ENCODE measurements around the gene FOXA1.

The FOXA1 gene

DNA sequence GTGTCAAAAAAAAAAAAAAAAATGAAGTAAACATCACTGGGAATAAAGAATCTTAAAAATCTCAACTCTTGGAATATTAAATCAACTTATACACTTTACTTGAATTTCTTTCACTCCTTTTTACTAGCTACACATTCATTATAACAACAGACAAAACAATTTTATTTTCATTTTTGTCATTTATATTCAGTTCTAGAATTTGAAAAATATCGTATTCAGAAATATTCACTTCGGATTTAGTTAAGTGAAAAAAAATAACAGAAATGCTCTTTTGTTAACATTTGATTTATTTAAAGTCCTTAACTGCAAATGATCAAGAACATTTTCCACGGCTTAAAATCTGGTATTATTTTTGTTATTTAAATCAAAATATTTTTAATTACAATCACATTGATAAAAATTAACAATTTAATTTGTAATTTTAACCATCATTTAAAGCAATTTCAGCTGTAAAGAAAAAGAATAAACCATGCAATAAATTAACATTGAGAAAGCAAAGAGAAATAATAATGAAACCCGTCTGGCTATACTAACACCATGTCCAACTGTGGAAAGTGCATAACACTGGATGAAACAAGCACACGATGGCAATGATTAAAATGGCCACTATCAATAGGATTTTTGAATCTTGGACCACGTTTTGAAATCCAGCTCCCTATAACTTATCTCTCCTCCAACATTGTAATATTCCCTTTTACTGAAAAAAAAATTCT is 5.2 kb downstream of the FOXA1 start:
- DNase-seq (ENCODE audit: low read depth in 2 of 2) = no peak

DNA sequence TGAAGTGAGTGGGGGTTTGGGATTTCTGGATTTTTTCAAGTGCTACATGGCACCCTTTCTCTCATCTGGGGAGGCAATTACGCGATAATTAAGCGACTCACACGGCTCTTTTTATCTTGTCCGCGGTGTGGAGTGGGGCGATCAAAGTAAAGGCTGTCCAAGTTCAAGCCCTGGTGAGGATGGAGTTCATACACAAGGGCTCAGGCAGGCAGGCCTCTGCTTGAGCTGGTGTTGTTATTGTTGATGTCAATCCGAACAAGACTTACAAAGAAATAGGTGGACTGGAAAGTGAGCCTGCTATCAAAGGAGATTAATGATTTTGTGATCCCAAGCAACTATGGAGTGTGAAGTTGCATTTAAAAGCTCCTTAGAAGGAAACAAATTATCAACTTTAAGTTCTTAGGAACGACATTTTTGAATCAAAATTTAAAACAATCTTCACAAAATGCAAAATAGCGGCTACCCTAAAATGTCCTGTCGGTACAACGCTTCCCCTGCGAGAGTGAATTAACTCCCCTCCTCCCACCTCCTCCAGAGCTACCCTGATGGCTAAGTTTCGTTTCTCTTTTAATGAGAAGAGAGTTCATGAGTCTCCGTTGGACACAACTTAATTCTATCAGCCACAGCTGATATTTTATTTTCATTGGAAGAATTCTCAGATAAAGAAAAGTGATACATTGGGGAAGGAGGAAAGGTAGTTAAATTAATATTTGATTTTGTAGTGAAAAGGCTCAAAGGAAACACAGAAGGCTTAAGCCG is 5.9 kb downstream of the FOXA1 start:
- no peak for DNase-seq (ENCODE audit: low read depth in 2 of 2)

DNA sequence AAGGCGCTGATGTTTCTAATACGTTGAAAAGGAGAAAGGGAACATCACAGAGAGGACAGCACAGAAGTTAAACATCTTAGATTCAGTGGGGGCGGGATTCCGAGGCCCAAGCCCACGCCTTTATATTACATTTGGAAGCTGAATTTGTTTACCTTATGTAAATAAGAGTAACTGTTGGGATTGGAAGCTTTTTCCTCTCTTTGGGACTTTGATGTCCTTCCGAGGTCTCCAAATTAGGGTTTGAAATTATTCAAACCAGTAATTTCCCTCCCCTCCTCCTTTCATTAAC is 6.4 kb downstream of the FOXA1 start:
- DNase-seq (ENCODE audit: low read depth in 2 of 2) = no peak

DNA sequence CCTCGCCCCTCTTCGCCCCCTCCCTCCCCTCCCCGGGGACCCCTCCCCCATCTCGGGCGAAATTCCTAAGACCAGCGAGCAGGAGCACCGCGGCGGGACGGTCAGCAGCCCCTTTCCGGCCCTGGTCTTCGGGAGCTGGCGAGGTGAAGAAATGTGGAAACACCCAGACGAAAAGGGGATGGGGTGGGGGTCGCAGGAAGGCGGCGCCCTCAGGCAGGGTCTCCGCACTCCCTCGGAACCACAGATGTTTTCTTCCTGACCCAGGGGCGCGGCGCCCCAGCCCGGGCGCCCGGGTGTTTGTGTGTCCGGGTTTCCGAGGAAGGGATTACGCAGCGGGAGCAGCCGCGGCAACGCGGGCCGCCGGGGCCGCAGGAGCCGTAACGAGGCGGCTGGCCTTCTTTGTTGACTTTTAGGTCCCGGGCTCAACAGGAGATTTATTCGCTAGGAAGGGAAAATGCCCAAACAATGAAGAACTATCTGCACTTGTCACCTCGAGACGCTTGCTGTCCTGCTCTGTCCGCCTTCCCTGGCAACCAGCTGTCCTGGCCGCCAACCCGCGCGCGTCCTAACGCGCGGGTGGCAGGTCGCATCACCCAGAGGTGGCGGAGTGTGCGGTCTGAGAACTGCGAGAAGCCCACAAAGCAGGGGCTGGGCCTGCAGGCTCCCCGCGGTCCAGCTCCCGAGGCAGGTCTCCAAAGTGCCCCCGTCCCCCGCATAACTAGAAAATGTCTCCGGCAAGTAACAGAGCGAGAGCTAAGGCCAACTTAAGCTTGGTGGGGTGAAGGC is 7.0 kb downstream of the FOXA1 start:
- no peak for DNase-seq (ENCODE audit: low read depth in 2 of 2)

DNA sequence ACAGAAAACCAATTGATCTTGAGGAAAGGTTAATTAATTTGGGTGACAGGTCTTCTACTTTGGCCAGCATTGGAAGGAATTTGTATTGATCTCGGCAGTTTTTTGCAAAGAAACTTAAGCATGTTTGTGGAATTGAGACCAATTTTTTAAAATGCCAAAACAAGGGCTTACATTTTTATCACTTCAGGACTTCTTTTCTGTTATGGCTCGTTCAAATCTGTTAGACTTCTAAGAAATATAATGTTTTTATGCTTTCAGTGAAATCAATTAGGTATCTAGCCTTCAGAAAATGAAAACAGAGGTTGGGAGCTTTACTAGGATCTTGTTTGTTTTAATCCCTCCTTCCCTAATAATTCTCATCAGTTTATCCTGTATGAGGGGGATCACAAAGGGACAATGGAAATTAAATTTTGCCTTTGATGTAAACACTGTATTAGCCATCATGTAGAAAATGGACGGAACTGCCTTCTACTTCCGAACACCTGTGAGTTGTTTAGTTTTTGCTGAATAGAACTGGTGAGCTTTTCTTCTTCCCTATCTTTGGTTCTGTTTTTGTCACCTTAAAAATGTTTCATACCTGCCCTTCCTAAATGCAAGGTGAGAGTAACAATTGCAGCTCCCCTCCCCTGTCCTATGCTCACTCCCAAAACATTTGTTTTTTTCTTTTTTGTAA is 7.8 kb downstream of the FOXA1 start:
- DNase-seq (ENCODE audit: low read depth in 2 of 2) = no peak

DNA sequence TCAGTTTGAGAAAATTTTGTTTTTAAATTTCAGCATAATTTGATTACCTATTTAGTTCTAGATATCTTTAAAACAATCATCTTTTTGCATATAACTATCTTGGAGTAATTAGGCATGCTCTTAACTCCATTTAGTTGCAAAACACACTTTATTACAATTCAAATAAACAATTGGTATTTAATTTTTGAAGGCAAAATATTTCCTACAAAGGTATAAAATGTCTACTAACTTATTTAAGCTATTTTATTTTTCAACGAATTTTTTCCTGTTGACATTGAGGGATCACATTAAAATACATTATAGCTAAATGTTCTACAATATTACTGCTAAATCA is 8.3 kb downstream of the FOXA1 start:
- DNase-seq (ENCODE audit: low read depth in 2 of 2) = no peak

DNA sequence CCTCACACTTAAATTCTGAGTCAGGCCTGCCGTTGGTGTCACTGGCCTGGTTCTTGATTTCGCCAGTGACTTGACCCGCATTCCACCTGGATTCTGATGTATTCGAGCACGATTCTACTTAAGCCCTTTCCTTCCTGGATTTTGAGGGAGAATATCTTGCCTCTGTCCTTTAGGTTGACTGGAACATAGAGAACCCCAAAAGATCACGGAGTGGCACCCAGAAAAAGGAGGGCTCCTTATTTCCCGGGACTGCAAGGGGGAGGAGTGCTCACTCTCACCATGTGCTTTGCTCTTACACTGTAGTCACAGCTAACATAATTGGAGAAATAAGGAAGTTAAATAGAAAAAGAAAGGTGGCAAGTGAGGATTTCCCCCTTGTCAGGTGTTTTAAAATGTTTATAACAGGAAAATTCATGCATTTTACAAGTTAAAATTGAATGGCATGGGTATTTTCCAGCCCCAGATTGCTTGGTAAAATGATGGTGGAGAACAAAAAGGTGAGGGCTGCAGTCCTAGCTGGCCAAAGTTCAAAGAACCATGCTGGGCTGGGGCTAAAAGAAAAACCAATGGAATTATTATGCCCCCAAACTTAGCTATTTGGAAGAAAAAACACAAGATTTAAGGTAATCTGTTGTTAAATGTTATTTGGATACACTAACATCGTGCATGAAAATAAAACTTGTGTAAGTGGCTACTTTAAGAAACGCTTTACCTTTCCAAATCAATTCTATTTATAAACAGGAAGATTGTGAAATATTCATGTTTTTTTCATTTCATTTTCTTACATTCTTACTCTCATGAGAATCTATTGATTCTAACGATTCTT is 8.9 kb downstream of the FOXA1 start:
- DNase-seq (ENCODE audit: low read depth in 2 of 2) = no peak

DNA sequence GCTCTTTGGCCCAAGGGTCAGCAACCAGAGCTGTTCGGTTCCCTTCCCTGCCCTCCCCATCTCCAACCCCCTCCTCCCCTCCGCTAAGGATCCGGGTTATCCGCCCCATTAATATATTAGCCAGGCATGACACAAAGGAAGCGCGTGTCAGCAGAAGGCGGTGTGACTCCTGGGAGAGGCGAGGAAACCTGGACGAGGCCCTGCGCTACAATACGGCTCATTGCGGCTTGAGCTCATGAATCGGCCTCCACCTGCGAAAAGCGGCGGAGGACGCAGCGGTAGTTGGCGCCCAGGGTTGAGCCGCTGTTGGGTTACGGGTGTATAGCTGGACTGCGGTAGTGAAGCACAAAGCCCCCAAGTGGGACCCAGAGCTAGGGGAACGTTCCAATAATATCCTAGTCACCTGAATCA is 9.9 kb downstream of the FOXA1 start:
- no peak for DNase-seq (ENCODE audit: low read depth in 2 of 2)

DNA sequence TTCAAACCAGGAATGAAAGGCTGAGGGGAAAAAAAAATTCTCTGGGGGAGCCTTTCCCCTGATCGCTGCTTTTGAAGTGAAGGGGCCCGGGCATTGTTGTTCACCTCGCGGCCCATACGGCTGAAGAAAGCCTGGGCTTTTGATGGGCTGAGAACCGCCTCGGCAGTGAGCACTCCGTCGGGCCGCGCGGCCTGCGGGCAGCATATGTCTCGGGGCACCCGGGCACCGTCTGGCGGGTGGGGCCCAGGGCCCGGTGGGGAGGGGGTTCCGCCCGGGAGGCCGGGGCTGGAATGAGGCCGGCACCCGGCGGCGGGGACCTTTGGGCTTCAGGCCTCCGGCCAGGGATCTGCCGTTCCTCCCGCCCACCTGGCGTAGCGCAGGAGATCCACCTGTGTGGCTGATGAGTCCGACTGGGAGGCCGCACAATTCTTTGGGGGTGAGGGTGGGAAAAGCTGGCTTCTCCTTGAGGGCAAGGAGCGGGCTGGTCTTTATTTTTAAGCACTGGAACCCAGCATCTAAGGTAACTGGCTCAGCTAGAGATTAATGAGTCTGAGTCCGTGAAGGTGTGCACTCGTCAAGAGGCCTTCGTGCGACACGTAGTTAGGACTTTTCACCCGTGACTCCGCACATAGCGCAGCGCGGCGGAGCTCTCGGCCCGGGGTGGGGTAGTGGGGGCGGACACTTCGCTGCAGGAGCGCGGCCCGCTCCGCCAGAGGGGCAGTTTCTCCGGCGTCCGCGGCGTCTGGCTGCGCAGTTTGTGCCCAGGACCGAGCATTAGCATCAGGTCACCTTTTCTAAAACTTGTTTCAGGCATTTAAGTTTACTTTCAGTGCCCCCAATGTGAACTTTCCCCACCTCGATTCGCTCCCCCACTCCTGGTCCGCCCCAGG is 10.6 kb downstream of the FOXA1 start:
- no peak for DNase-seq (ENCODE audit: low read depth in 2 of 2)

DNA sequence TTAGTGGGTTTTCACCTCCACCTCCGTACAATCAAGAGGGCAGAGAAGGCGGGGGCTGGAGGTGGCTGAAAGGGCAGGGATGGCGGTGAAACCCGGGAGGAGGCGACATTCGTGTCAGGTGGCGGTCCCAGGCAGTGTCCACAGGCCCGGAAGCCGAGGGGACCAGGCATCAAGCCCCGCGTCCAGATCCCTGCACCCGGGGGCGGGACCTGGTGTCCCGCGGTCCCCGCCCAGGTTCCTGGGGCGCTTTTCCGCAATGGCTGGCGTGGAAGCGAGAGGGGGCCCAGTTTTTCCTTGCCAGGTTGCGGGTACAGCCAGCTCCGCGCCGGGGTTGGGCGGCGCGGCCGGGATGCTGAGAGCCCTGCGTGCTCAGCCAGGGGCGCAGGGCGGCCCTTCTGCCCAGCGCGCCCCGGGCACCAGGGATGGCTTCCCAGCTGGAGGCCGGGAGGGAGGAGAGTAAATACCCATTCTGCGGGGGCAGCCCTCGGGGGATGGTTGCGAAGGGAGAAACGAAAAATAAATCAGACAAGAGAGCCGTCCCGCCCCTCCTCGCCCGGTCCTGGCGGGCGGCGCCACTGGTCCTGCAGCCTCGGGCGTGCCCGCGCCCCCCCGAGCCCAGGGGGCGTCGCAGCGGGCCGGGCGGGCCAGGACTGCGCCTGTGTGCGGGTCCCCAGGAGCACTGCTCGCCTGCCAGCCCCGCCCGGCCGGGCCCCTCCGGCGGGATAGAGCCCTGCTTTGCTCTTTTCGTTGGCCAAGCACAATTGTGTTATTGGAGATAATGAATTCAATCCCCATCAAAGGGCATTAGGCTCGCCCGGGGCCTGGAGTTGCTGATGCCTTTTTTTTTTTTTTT is 11.5 kb downstream of the FOXA1 start:
- DNase-seq (ENCODE audit: low read depth in 2 of 2) = no peak

DNA sequence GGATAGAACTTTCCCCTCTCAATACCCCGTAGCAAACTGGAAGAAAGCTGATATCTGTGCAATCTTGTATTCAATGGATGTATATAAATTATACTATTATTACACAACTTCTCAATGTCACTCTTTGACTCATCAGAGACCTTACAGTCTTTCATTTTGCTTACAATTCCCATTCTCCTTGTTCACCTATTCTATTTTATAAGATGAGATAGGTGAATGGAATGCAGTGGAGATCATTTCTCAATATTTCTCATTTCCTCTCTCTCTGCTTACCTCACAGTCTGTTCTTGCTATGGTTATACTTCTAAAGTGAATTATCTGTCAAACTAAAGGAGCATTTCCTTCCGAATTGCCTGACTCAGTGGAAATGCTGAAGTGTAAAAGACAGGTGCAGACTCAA is 14.9 kb downstream of the FOXA1 start:
- DNase-seq (ENCODE audit: low read depth in 2 of 2) = no peak

DNA sequence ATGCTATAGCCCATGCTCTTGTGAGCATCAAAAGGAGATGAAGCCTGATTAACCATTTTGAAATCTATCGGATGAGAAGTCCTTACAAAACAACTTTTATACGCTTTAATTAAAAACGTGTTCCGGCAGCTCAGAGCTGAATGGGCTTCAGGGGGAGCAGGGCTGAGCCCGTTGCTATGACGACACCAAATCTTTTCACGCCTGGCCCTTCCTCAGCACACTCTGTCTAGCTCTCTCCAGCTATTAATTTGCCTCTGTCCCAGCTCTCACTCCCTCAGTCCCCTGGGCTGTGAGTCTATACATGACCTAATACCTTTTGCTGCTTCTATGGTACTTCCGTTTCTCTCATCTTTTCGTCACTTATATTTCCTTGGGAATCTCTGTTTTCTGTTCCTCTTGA is 15.8 kb downstream of the FOXA1 start:
- no peak for DNase-seq (ENCODE audit: low read depth in 2 of 2)

DNA sequence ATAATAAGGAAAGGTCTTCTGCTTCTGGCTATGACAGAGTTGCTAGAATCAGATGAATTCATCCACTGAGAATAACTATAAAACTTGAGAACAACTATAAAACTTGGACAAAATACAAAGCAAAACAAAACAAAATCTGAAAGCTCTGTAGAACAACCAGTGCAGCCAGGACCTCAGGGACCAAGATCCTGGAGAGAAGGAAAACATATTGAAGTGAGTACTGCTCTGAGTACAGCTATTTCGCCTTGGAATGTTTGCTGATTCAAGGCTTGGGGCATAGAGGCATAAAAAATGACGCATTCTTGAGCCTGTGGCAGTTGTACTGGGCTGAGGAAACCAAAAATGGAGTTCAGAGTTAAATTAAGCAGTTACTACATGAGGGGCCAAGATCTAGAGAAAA is 21.7 kb downstream of the FOXA1 start:
- no peak for DNase-seq (ENCODE audit: low read depth in 2 of 2)

DNA sequence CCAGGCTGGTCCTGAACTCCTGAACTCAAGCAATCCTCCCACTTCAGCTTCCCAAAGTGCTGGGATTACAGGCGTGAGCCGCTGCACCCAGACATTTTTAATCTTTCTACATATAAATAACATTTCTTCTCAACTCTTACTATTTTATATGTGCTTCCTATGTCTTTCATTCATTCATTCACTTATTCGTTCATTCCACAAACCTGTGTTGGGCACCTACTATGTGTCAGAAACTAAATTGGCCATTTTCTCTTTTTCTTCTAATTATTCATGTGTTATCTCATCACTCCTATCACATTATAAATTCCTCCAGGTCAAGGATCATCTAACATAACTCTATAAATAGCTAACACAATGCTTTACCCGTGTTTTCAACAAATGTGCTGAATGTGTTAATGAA is 23.7 kb downstream of the FOXA1 start:
- DNase-seq (ENCODE audit: low read depth in 2 of 2) = no peak

DNA sequence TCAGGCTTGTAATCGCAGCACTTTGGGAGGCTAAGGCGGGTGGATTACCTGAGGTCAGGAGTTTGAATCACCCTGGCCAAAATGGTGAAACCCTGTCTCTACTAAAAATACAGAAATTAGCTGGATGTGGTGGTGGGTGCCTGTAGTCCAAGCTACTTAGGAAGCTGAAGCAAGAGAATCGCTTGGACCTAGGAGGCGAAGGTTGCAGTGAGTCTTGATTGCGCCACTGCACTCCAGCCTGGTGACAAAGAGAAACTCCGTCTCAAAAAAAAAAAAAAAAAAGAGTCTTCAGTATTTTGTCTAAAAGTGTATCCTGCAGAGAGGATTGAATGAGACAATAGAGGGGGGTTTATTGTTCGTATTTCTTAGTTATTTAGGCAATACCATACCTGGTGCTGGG is 25.3 kb downstream of the FOXA1 start:
- no peak for DNase-seq (ENCODE audit: low read depth in 2 of 2)

DNA sequence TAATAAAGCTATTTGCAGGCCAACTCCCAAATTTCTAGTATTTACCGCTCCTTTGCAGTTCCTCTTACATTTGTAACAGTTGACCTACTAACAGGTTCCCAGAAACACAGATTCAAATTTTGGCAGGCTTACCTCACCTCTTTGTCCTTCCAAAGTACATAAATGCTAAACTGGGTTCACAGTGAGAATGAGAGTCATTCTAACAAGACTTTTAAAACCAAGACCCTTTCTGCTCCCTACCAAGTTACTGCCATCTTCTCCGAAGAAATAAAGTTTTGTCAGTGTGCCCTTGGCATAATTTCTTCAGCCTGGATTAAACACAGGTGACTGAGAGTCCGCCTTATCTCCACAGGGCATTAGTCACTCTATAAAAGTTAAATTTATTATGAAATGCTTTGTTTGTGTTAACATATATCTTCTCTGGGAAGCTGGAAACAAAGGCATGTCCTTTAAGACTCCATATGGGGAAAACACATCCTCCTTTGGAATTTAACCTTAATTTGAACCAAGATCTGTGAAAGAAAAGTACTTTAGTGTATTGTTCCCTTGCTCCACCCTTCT is 28.2 kb downstream of the FOXA1 start:
- no peak for DNase-seq (ENCODE audit: low read depth in 2 of 2)

DNA sequence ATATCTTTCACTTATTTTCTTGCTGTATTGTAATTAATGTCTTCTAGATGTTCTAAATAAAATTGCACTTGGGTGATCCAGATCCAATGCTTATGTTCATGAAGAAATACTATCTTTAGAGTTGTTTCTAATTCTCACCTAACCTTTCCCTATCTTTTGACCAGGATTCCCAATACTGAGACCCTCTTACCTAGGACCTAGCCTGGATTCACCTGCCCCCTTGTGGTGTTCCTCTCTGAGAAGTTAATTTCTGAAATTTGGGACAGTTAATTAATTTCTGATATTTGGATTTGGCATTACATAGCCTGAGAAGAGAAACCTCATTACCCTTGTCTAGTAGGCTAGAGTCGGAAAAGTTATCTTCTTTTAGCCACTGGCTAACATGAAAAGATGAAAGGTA is 29.5 kb downstream of the FOXA1 start:
- no peak for DNase-seq (ENCODE audit: low read depth in 2 of 2)

DNA sequence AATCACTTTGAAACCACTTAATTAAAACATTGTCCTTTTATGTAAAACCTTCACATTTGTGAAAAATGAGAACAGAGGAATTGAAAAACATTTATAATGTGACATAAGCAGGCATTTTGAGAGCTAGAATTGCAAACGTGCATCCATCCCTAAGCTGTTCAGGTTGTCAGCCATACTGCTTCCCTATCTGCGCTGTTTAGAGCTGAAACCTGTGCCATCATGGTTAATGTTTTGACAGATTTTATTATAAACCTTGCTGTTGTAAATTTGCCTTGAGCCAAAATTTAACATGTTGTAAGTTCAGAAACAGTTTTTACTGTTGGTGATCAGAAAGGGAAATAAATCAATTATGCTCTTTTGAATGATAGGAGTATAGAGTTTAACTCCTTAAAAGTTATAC is 31.9 kb downstream of the FOXA1 start:
- DNase-seq (ENCODE audit: low read depth in 2 of 2) = no peak

DNA sequence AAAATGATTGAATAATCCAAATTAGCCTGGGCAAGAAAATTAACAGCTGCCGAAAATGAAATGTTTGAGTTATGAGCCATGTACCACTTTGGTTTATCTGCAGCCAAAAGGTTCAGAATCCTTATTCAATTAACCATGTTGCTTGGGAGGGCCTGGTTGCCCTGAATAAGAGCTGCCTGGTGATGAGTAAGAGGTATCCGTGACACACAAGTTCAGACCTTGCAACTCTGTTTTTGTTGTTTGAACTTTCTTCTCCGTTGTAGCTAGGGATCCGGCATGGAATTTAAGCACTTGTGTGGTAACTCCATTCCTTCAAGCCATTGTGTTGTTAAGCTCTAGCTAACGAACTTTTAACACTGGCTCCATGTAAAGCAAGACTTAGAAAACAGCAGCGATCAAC is 35.7 kb downstream of the FOXA1 start:
- no peak for DNase-seq (ENCODE audit: low read depth in 2 of 2)
